ENCODE measurements around the gene ABCC10. TPM values are rescaled to one million over a fixed set of nuclear protein-coding genes. Genes with fewer than 3 reads are reported as not detected.
A peak's percentile ranks its signal among the peaks of the same experiment; 100 is the strongest.

ABCC10 gene
- total and polyA plus RNA-seq, 9 donors = 8.9 to 34.9 (median 21.1) TPM

GRCh38 chr6:43433148-43433547, 5.8 kb downstream of the ABCC10 start:
- H3K4me1 ChIP-seq (ENCODE audit: insufficient read depth) = peaks cover 24% of the 10 kb centered on the region
- intact Hi-C loops (cut with DNase I) = no loop called here
- no peaks in the 10 kb centered on the region for H3K36me3 ChIP-seq
- no peak for DNase-seq
- no peaks in the 10 kb centered on the region for H3K9me3 ChIP-seq
- no peaks in the 10 kb centered on the region for H3K27me3 ChIP-seq
- no peak for TF ChIP-seq CTCF (IDR thresholded peaks at IDR 0.05)
- TF ChIP-seq EP300 (IDR thresholded peaks at IDR 0.05) = no peak
- TF ChIP-seq POLR2A (IDR thresholded peaks at IDR 0.05) = no peak
- H3K27ac ChIP-seq = no peak overlapping the region
- WGBS, 3 donors = 79 to 80% (median 79%) methylated on average over 8 of the region's 8 CpGs
- no peak overlapping the region for H3K4me3 ChIP-seq

- Histone ChIP-seq H3K27me3 (no peaks in the 10 kb centered on the region), H3K27ac (no peak overlapping the region), H3K4me1 (ENCODE audit: insufficient read depth) (peaks cover 22% of the 10 kb centered on the region), H3K4me3 (no peak overlapping the region), H3K36me3 (no peaks in the 10 kb centered on the region), H3K9me3 (no peaks in the 10 kb centered on the region)
- DNase-seq = no peak
- no peak for TF ChIP-seq POLR2A (IDR thresholded peaks at IDR 0.05)
- TF ChIP-seq EP300 (IDR thresholded peaks at IDR 0.05) = no peak
- no peak for TF ChIP-seq CTCF (IDR thresholded peaks at IDR 0.05)
- intact Hi-C loops (cut with DNase I) = no loop called here
- whole genome bisulfite sequencing, 3 donors = 84 to 89% (median 86%) methylated on average over 15 of the region's 15 CpGs
These were observed 6.9 kb downstream of the ABCC10 start for GRCh38 chr6:43434001-43434840.

GRCh38 chr6:43434943-43435342, 7.6 kb downstream of the ABCC10 start:
- peaks cover 22% of the 10 kb centered on the region for H3K4me1 ChIP-seq (ENCODE audit: insufficient read depth)
- no peaks in the 10 kb centered on the region for H3K9me3 ChIP-seq
- 84 to 91% (median 85%) methylated on average over 4 of the region's 4 CpGs for WGBS, 3 donors
- no peaks in the 10 kb centered on the region for H3K27me3 ChIP-seq
- intact Hi-C loops (cut with DNase I) = no loop called here
- TF ChIP-seq POLR2A (IDR thresholded peaks at IDR 0.05) (no peak), CTCF (IDR thresholded peaks at IDR 0.05) (no peak), EP300 (IDR thresholded peaks at IDR 0.05) (no peak)
- H3K4me3 ChIP-seq = no peak overlapping the region
- no peak overlapping the region for H3K27ac ChIP-seq
- DNase-seq = no peak
- no peaks in the 10 kb centered on the region for H3K36me3 ChIP-seq

- no peak overlapping the region for H3K4me3 ChIP-seq
- peaks cover 22% of the 10 kb centered on the region for H3K4me1 ChIP-seq (ENCODE audit: insufficient read depth)
- intact Hi-C loops (cut with DNase I) = no loop called here
- no peaks in the 10 kb centered on the region for H3K36me3 ChIP-seq
- 70 to 77% (median 76%) methylated on average over 9 of the region's 9 CpGs for WGBS, 3 donors
- DNase-seq = no peak
- no peaks in the 10 kb centered on the region for H3K9me3 ChIP-seq
- no peaks in the 10 kb centered on the region for H3K27me3 ChIP-seq
- peak overlapping the region in 1 of 2 donors; percentile 65 for H3K27ac ChIP-seq
- no peak for TF ChIP-seq EP300 (IDR thresholded peaks at IDR 0.05)
- no peak for TF ChIP-seq CTCF (IDR thresholded peaks at IDR 0.05)
- no peak for TF ChIP-seq POLR2A (IDR thresholded peaks at IDR 0.05)
These were observed 8.5 kb downstream of the ABCC10 start for GRCh38 chr6:43435682-43436437.

Data from ovary (tissue), 9 donors.